WTC11 (cell line): ENCODE measurements around the gene CDKN1B. TPM values are rescaled to one million over a fixed set of nuclear protein-coding genes. Genes with fewer than 3 reads are reported as not detected.

ENCODE experiments used
- ATAC-seq: fragments of 200-7000 bp; cut with Tn5 transposase; 2 replicates; pipeline ENCODE4 v1.10.0; 2021; ENCODE audit warnings: mild to moderate bottlenecking, moderate library complexity
- CTCF ChIA-PET: fragments of 300-600 bp; sonication (Branson Sonifier 250); formaldehyde crosslinking; loops from one replicate; lab custom pipeline; 2021; ENCODE audit warnings: antibody characterized with exemption; lab: Charles Lee
- POLR2A ChIA-PET: fragments of 350-600 bp; sonication (Branson Sonifier 250); formaldehyde crosslinking; loops from one replicate; lab custom pipeline; 2021; ENCODE audit warnings: antibody characterized with exemption; lab: Charles Lee
- DNase-seq: peaks from one replicate; pipeline ENCODE4 v3.0.0; 2021; ENCODE audit warnings: low spot score
- H3K27ac Mint-ChIP-seq: 2 replicates; pipeline ENCODE4 v1.8.0; 2021; ENCODE audit warnings: mixed read lengths
- H3K27me3 Mint-ChIP-seq: 2 replicates; pipeline ENCODE4 v1.8.0; 2021; ENCODE audit warnings: low read depth, mild to moderate bottlenecking, moderate library complexity, mixed read lengths
- H3K36me3 Mint-ChIP-seq: 2 replicates; pipeline ENCODE4 v1.8.0; 2021; ENCODE audit warnings: mixed read lengths
- H3K4me1 Mint-ChIP-seq: 2 replicates; pipeline ENCODE4 v1.8.0; 2022; ENCODE audit warnings: mixed read lengths
- H3K4me3 Mint-ChIP-seq: 2 replicates; pipeline ENCODE4 v1.8.0; 2021; ENCODE audit warnings: mild to moderate bottlenecking, moderate library complexity, mixed read lengths
- H3K9me3 Mint-ChIP-seq: 2 replicates; pipeline ENCODE4 v1.8.0; 2021; ENCODE audit warnings: mixed read lengths
- CTCF ChIP-seq: fragments of 200-600 bp; IDR thresholded peaks from 2 replicates; pipeline ENCODE4 v1.8.0; 2022; ENCODE audit warnings: antibody characterized with exemption
- E2F1 ChIP-seq: sonication (generic); formaldehyde crosslinking; IDR thresholded peaks from 2 replicates; pipeline ENCODE4 v1.8.0; 2022; ENCODE audit warnings: mild to moderate bottlenecking, missing genetic modification reagents
- EMX1 ChIP-seq: fragments of 250-450 bp; sonication (Bioruptor Pico); IDR thresholded peaks from 2 replicates; pipeline ENCODE4 v1.8.0; 2021; ENCODE audit warnings: mild to moderate bottlenecking
- ESRRA ChIP-seq: sonication (generic); formaldehyde crosslinking; IDR thresholded peaks from 2 replicates; pipeline ENCODE4 v1.8.1; 2022; ENCODE audit warnings: mild to moderate bottlenecking, missing genetic modification reagents, borderline replicate concordance
- FOXK1 ChIP-seq: sonication (generic); formaldehyde crosslinking; IDR thresholded peaks from 2 replicates; pipeline ENCODE4 v1.8.0; 2022; ENCODE audit warnings: mild to moderate bottlenecking, moderate library complexity, missing genetic modification reagents
- FOXP1 ChIP-seq: sonication (generic); formaldehyde crosslinking; IDR thresholded peaks from 2 replicates; pipeline ENCODE4 v1.8.0; 2022; ENCODE audit warnings: missing genetic modification reagents, mild to moderate bottlenecking, moderate library complexity, borderline replicate concordance
- FOXP4 ChIP-seq: sonication (generic); formaldehyde crosslinking; IDR thresholded peaks from 2 replicates; pipeline ENCODE4 v1.8.0; 2022; ENCODE audit warnings: mild to moderate bottlenecking, missing genetic modification reagents
- GRHL2 ChIP-seq: fragments of 250-450 bp; sonication (Bioruptor Pico); IDR thresholded peaks from 2 replicates; pipeline ENCODE4 v1.8.0; 2022; ENCODE audit warnings: mild to moderate bottlenecking, moderate library complexity; ENCODE audit not compliant: insufficient replicate concordance, severe bottlenecking
- IRF2 ChIP-seq: sonication (generic); formaldehyde crosslinking; IDR thresholded peaks from 2 replicates; pipeline ENCODE4 v1.8.0; 2022; ENCODE audit warnings: low read depth, missing genetic modification reagents, borderline replicate concordance
- MLX ChIP-seq: sonication (generic); formaldehyde crosslinking; IDR thresholded peaks from 2 replicates; pipeline ENCODE4 v1.8.1; 2023; ENCODE audit warnings: mild to moderate bottlenecking, missing genetic modification reagents, moderate library complexity
- RELA ChIP-seq: sonication (generic); formaldehyde crosslinking; IDR thresholded peaks from 2 replicates; pipeline ENCODE4 v1.8.1; 2022; ENCODE audit warnings: missing genetic modification reagents, mild to moderate bottlenecking, borderline replicate concordance
- SMAD4 ChIP-seq: sonication (generic); formaldehyde crosslinking; IDR thresholded peaks from 2 replicates; pipeline ENCODE4 v1.8.0; 2022; ENCODE audit warnings: mild to moderate bottlenecking, missing genetic modification reagents
- SP1 ChIP-seq: sonication (generic); formaldehyde crosslinking; conservative IDR thresholded peaks from 2 replicates; pipeline ENCODE4 v1.8.1; 2022; ENCODE audit warnings: missing genetic modification reagents
- USF2 ChIP-seq: sonication (generic); formaldehyde crosslinking; IDR thresholded peaks from 2 replicates; pipeline ENCODE4 v1.8.1; 2023; ENCODE audit warnings: mild to moderate bottlenecking, missing genetic modification reagents, moderate library complexity
- ZMAT4 ChIP-seq: fragments of 250-450 bp; sonication (Bioruptor Pico); IDR thresholded peaks from 2 replicates; pipeline ENCODE4 v1.9.0; 2021; ENCODE audit warnings: mild to moderate bottlenecking
- ZNF219 ChIP-seq: sonication (generic); formaldehyde crosslinking; IDR thresholded peaks from 2 replicates; pipeline ENCODE4 v1.8.0; 2023; ENCODE audit warnings: missing genetic modification reagents, mild to moderate bottlenecking, borderline replicate concordance
- ZNF232 ChIP-seq: sonication (generic); formaldehyde crosslinking; IDR thresholded peaks from 2 replicates; pipeline ENCODE4 v1.8.0; 2022; ENCODE audit warnings: mild to moderate bottlenecking, missing genetic modification reagents
- ZNF425 ChIP-seq: fragments of 250-450 bp; sonication (Bioruptor Pico); conservative IDR thresholded peaks from 2 replicates; pipeline ENCODE4 v1.9.0; 2021; ENCODE audit warnings: mild to moderate bottlenecking
- ZNF532 ChIP-seq: fragments of 250-450 bp; sonication (Bioruptor Pico); IDR thresholded peaks from 2 replicates; pipeline ENCODE4 v1.9.0; 2021; ENCODE audit warnings: mild to moderate bottlenecking, borderline replicate concordance
- ZNF671 ChIP-seq: fragments of 250-450 bp; sonication (Bioruptor Pico); IDR thresholded peaks from 2 replicates; pipeline ENCODE4 v1.8.0; 2021; ENCODE audit warnings: mild to moderate bottlenecking
- total RNA-seq: library from RNA; stranded (reverse); gene quantifications from 3 replicates; pipeline ENCODE4 v1.2.3, GENCODE V29; 2021

The CDKN1B gene
- total RNA-seq, 1 experiment from 2014 or later = 34.2 TPM

GRCh38 chr12:12764824-12765223, 47.7 kb downstream of the CDKN1B start:
- ChIA-PET POLR2A (no interaction called here), CTCF (no interaction called here)
- Mint-ChIP-seq H3K27me3 (no peaks in the 10 kb centered on the region; the same call in 1 of the 2 replicates), H3K4me3 (no peak overlapping the region), H3K4me1 (no peaks in the 10 kb centered on the region), H3K27ac (no peak overlapping the region), H3K9me3 (peaks cover 7% of the 10 kb centered on the region), H3K36me3 (no peaks in the 10 kb centered on the region)
- DNase-seq = no peak
- TF ChIP-seq ZNF532 (CRISPR knock-in tag) = no peak
- TF ChIP-seq ZNF425 (CRISPR knock-in tag) = no peak
- no peak for TF ChIP-seq CTCF
- TF ChIP-seq SP1 (CRISPR knock-in tag) = no peak
- ATAC-seq = peak; percentile 78

- DNase-seq (no peak), ATAC-seq (no peak)
- Mint-ChIP-seq H3K4me1 (no peaks in the 10 kb centered on the region), H3K27me3 (no peaks in the 10 kb centered on the region; the same call in 1 of the 2 replicates), H3K36me3 (no peaks in the 10 kb centered on the region), H3K9me3 (peaks cover 11% of the 10 kb centered on the region), H3K4me3 (no peak overlapping the region), H3K27ac (no peak overlapping the region)
- ChIA-PET CTCF (no interaction called here), POLR2A (no interaction called here)
- TF ChIP-seq SMAD4 (no peak), ESRRA (no peak), ZNF219 (no peak), EMX1 (CRISPR knock-in tag) (no peak), IRF2 (CRISPR knock-in tag) (no peak), ZMAT4 (CRISPR knock-in tag) (no peak), RELA (CRISPR knock-in tag) (no peak), ZNF671 (CRISPR knock-in tag) (no peak), USF2 (CRISPR knock-in tag) (no peak), FOXK1 (no peak), E2F1 (CRISPR knock-in tag) (no peak), FOXP1 (CRISPR knock-in tag) (no peak), MLX (no peak), GRHL2 (CRISPR knock-in tag) (no peak), ZNF232 (no peak), FOXP4 (CRISPR knock-in tag) (no peak)
Measured at GRCh38 chr12:12770262-12770661, 53.1 kb downstream of the CDKN1B start.
